ENCODE results near the gene MSH3.
"Not testable (repeated sequence)": the region's sequence is repeated elsewhere in the genome, so short reads cannot be mapped to it uniquely, and the experiment has no call there.

MSH3 gene

GRCh38 chr5:80654054-80654390 lies 430 bp upstream of the MSH3 start:
- H3K4me3 ChIP-seq (ENCODE audit: low read depth, low read length) = peak overlapping the region; percentile 68
- no peak for TF ChIP-seq CTCF (IDR thresholded peaks at IDR 0.05; ENCODE audit: low read depth, low read length, missing control alignments)
- DNase-seq (ENCODE audit: low read depth) = no peak

GRCh38 chr5:80655231-80655774 lies 851 bp downstream of the MSH3 start:
- H3K4me3 ChIP-seq (ENCODE audit: low read depth, low read length) = peak overlapping the region; percentile 68
- TF ChIP-seq CTCF (IDR thresholded peaks at IDR 0.05; ENCODE audit: low read depth, low read length, missing control alignments) = no peak
- no peak for DNase-seq (ENCODE audit: low read depth)

- no peak overlapping the region for H3K4me3 ChIP-seq (ENCODE audit: low read depth, low read length)
- peak; percentile 44 for TF ChIP-seq CTCF (IDR thresholded peaks at IDR 0.05; ENCODE audit: low read depth, low read length, missing control alignments)
- DNase-seq (ENCODE audit: low read depth) = no peak
Observed at GRCh38 chr5:80656425-80656824, 2.0 kb downstream of the MSH3 start.

- no peak for TF ChIP-seq CTCF (IDR thresholded peaks at IDR 0.05; ENCODE audit: low read depth, low read length, missing control alignments)
- H3K4me3 ChIP-seq (ENCODE audit: low read depth, low read length) = no peak overlapping the region
- DNase-seq (ENCODE audit: low read depth) = no peak
Observed at GRCh38 chr5:80659106-80659505, 4.7 kb downstream of the MSH3 start.

GRCh38 chr5:80660661-80661060 lies 6.2 kb downstream of the MSH3 start:
- not testable (repeated sequence) for H3K4me3 ChIP-seq (ENCODE audit: low read depth, low read length); DNase-seq (ENCODE audit: low read depth)

- TF ChIP-seq CTCF (IDR thresholded peaks at IDR 0.05; ENCODE audit: low read depth, low read length, missing control alignments) = no peak
- H3K4me3 ChIP-seq (ENCODE audit: low read depth, low read length) = no peak overlapping the region
- no peak for DNase-seq (ENCODE audit: low read depth)
Observed at GRCh38 chr5:80662108-80662507, 7.7 kb downstream of the MSH3 start.

GRCh38 chr5:80665057-80665456 lies 10.6 kb downstream of the MSH3 start:
- DNase-seq (ENCODE audit: low read depth) = no peak
- TF ChIP-seq CTCF (IDR thresholded peaks at IDR 0.05; ENCODE audit: low read depth, low read length, missing control alignments) = no peak
- no peak overlapping the region for H3K4me3 ChIP-seq (ENCODE audit: low read depth, low read length)

Data from GM12864 (cell line).